Stimulated activated CD8-positive, alpha-beta memory T cell treated with anti-CD3 and anti-CD28 coated beads, Interleukin-2, amount 100 ng/mL, for 1 hour (primary cell): Measurements from ENCODE around the gene CPA5.

Experiments used
- DNase-seq, 2 donors: peaks; one replicate each; pipeline ENCODE4 v3.0.0-alpha.2; 2020; ENCODE audit warnings: low read depth in 2 of 2

The CPA5 gene

GRCh38 chr7:130397051-130397757 is 52.6 kb downstream of the CPA5 start:
- no peak for DNase-seq

GRCh38 chr7:130397758-130398073 is 53.1 kb downstream of the CPA5 start:
- DNase-seq: no peak

GRCh38 chr7:130398526-130399090 is 54.0 kb downstream of the CPA5 start:
- DNase-seq: no peak

GRCh38 chr7:130400120-130400572 is 55.5 kb downstream of the CPA5 start:
- no peak for DNase-seq

- DNase-seq: no peak
Measured at GRCh38 chr7:130401101-130401500, 56.5 kb downstream of the CPA5 start.

- DNase-seq: no peak
Measured at GRCh38 chr7:130401578-130401977, 57.0 kb downstream of the CPA5 start.

- no peak for DNase-seq
Measured at GRCh38 chr7:130405003-130405402, 60.4 kb downstream of the CPA5 start.

- DNase-seq: no peak
Measured at GRCh38 chr7:130409067-130409711, 64.6 kb downstream of the CPA5 start.

GRCh38 chr7:130409712-130410072 is 65.1 kb downstream of the CPA5 start:
- DNase-seq: no peak

- DNase-seq: no peak
Measured at GRCh38 chr7:130410868-130411541, 66.4 kb downstream of the CPA5 start.

- no peak for DNase-seq
Measured at GRCh38 chr7:130413201-130413600, 68.6 kb downstream of the CPA5 start.

GRCh38 chr7:130415006-130415405 is 70.4 kb downstream of the CPA5 start:
- DNase-seq: no peak

GRCh38 chr7:130417213-130417612 is 72.6 kb downstream of the CPA5 start:
- no peak for DNase-seq

GRCh38 chr7:130418306-130418705 is 73.7 kb downstream of the CPA5 start:
- DNase-seq: no peak
